Activated T-cell treated with anti-CD3 and anti-CD28 coated beads for 1 hour (primary cell): ENCODE data around the gene FLT3LG.

Experiments
- DNase-seq: peaks from one replicate; pipeline ENCODE4 v3.0.0-alpha.2; 2020; ENCODE audit warnings: low read depth

FLT3LG gene

DNA sequence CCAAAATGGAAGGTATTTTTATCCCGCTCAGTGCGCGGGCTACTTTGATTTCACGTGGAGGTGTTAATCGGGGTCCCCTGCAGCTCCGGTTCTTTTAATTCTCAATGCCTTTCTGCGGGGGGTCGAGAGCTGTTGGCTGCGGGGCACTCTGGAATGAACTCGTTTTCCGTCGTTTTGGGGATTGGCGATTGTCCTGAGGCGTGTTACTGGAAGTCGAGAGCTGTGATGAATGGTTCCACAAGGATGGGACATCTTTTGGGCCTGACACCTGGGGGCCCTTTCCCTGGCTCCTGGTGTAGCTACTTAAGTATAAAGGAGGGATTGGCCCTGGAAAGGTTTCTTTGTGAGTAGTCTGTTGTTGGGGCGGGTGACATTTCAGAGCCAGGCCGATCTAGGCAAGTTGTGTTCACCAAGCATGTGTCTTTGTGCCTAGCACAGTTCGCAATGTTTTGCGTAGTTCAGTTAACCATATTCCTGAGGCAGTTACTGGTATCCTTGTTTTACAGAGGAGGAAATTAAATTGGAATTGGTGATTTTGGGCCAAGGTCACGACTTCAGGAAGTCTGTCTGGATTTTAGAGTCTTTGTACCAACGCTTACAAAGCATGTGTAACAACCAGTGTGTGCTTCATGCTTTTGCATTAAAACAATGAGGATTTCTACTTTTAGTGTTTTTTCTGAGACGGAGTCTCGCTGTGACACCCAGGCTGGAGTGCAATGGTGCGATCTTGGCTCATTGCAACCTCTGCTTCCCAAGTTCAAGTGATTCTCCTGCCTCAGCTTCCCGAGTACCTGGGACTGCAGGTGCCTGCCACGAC lies 14.2 kb downstream of the FLT3LG start:
- no peak for DNase-seq

DNA sequence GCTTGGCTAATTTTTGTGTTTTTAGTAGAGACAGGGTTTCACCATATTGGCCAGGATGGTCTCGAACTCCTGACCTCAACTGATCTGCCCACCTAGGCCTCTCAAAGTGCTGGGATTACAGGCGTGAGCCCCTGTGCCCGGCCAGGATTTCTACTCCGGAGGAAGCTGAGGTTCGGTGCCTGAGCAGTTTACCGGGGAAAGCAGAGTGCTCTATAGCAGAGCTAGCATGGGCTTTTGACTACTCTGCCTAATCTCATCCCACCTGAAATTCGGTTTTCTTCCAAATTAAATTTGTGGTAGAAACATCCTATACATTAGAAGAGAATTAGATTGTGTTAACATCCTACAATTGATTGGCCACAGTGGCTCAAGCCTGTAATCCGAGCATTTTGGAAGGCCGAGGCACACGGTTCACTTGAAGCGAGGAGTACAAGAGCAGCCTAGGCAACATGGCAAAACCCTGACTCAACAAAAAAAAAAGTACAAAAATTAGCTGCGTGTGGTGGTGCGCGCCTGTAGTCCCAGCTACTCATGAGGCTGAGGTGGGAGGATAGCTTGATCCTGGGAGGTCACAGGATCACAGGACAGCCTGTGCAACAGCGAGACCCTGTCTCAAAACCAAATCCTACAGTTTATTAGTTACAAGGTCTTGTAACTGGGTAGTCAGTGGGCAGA lies 15.0 kb downstream of the FLT3LG start:
- DNase-seq: no peak

DNA sequence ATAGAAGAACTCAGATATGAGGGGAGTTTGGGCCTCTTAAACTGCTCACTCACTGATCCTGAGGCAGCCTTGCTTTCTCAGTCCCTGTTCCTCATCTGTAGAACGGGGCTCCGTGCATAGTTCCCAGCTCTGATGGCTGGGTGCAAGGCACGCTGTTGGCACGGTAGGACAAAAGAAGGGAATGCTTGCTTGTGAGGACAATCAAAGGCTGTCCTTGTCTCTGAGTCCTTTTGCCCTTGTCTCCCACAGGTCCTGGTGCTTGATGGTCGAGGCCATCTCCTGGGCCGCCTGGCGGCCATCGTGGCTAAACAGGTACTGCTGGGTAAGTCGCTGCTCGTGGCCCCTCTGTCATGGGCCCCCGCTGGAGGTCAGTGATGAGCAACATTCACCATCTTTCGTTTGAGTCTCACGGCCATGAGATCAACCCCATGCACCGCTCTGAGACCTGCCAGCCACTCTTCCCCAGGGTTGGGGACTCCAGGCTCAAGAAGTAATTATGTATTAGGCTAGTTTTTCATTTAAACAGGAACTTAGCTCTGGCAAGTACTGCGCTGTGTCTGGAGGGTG lies 15.7 kb downstream of the FLT3LG start:
- DNase-seq: no peak

DNA sequence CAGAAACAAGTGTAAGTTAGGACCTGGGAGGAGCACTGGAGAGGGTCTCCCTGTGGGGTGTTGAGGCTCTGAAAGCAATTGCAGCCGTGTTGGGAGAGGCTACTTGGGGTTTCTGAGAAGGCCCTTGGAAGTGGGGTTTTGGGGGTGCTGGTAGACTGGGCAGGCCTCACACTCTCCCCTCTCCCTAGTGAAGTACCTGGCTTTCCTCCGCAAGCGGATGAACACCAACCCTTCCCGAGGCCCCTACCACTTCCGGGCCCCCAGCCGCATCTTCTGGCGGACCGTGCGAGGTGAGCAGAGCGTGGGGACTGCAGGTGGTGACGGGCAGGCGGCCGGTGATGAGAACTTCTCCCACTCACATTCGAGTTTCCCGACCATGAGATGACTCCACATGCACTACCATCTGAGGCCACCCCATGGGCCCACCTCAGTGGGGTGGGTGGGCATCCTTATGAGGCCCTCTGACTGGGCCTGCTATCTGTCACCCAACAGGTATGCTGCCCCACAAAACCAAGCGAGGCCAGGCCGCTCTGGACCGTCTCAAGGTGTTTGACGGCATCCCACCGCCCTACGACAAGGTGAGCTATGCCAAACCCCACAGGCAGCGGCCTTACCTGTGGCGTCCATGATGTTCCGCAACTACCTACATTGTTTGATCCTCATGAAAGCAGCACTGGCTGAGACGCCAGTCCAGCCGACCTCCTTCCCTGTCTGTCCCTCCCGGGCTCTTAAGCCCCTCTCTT lies 16.4 kb downstream of the FLT3LG start:
- no peak for DNase-seq

DNA sequence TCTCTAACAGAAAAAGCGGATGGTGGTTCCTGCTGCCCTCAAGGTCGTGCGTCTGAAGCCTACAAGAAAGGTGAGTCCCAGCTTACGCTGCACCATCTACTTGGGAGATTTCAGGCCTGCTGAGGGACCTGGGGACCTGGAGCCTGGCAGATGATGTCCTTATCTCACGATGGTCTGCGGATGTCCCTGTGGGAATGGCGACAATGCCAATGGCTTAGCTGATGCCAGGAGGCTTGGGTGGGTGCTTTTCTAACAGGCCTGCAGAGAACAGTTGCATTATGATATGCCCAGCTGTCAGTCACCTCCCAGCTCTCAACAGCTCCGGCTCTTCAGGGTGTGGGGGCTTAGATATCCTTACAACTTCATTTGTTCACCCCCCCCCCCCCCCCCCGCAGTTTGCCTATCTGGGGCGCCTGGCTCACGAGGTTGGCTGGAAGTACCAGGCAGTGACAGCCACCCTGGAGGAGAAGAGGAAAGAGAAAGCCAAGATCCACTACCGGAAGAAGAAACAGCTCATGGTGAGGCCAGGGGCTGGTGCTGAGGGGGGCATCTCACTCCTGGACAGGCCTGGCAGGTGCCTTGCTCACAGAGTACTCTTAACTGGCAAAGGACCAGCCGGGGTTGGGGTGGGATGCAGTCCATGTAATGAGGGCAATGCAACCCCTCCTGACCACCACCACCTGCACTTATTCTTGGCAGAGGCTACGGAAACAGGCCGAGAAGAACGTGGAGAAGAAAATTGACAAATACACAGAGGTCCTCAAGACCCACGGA lies 17.2 kb downstream of the FLT3LG start:
- DNase-seq: no peak

DNA sequence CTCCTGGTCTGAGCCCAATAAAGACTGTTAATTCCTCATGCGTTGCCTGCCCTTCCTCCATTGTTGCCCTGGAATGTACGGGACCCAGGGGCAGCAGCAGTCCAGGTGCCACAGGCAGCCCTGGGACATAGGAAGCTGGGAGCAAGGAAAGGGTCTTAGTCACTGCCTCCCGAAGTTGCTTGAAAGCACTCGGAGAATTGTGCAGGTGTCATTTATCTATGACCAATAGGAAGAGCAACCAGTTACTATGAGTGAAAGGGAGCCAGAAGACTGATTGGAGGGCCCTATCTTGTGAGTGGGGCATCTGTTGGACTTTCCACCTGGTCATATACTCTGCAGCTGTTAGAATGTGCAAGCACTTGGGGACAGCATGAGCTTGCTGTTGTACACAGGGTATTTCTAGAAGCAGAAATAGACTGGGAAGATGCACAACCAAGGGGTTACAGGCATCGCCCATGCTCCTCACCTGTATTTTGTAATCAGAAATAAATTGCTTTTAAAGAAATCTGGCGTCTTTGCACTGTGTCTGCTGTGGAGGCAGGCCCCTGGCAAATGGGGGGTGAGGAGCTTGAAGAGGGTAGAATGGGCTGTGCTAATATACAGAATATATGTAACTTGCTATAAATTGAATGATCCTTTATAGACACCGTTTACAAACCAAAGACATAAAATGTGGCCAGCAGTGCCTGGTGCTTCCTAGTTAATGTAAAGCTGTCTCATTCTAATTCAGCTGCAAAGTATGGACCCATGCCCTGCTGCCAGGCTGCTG lies 18.0 kb downstream of the FLT3LG start:
- no peak for DNase-seq

DNA sequence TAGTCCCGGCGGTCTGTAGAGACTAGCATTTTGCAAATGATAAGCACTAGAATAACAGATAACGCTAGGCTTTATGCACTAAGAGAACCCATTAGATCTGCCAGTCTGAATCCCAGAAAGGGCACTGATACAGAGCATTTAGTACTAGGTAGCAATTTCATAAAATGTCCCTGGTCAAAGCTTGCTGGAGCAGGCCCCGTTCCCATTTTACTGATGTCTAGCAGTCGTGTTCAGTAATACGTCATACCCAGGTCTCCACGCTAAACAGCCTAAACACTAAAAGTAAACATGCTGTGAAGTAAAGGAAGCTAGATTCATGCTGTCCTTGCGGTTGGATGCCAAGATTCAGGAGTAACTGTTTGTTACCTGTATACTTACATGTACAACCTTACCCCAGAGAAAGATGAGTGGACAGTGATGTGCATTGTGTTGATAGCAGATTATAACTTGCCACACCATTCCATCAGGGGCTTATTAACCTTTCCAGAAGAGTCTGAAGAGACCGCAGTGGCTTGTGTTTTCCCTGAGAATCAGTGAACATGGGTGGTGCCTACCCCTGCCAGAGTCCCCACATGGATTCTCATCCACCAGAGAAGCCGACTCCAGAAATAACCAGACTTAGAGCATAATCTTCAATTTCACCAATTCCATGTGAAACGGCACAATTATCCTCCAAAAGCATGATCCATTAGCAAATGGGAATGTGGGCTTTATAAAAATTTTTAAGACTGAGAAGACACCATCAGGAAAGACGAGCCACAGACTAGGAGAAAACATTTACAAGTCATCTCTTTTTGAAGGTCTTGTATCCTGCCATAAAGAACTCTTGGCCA lies 18.8 kb downstream of the FLT3LG start:
- DNase-seq: no peak

DNA sequence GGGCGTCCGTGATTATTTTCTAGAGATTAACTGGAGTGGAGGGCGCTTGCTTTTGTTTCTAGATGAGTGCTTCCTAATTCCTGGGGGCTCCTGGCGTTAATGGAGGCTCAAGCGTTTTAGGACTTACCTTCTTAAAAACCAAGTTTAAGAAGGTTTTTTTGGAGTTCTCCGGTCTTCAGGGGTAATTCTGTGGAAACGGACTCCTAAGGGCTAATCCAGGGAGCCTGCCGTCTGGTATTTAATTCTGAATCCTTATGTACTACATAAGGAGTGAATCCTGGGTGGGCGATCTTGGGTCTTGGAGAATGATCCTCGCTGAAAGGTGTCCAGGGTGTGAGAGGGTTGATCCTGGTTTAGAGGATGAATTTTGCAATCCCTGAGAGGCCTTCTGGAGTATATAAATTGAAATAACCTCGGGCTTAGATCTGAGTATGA lies 22.6 kb downstream of the FLT3LG start:
- DNase-seq: no peak

DNA sequence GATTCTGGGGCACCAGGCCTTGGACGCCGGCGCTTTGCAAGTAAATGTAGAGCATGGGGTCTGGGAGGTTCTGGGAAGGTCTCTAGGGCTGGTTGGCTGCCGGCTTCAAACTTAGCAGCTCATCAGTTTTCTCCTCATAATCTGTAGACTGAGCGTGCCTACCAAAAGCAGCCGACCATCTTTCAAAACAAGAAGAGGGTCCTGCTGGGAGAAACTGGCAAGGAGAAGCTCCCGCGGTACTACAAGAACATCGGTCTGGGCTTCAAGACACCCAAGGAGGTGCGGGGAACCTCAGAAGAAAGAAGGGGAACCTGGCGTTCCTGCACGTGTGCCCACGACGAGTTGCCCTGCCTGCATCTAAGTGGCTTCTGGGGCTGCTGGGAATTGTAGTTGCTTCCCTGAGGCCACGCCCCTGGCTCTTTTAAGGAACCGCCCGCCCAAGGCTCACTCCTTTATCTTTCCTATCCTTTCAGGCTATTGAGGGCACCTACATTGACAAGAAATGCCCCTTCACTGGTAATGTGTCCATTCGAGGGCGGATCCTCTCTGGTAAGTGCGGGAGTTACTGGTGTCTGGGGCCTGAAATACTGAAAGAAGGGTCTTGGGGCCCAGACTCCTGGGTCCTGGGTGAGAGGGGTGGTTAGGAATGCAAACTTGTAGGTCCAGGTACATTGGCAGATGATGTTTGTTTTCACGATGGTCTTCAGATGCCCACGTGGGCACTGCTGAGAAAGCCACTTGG lies 23.2 kb downstream of the FLT3LG start:
- peak; percentile 63 for DNase-seq

DNA sequence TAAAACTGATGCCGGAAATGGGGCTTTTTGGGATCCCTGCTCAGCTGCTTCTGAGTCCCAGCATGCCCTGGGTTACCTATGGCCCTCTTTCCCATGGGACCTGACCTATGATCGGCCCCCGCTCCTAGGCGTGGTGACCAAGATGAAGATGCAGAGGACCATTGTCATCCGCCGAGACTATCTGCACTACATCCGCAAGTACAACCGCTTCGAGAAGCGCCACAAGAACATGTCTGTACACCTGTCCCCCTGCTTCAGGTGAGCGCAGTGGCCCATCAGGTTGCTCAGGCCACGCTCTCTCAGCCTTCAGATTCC lies 23.7 kb downstream of the FLT3LG start:
- no peak for DNase-seq

DNA sequence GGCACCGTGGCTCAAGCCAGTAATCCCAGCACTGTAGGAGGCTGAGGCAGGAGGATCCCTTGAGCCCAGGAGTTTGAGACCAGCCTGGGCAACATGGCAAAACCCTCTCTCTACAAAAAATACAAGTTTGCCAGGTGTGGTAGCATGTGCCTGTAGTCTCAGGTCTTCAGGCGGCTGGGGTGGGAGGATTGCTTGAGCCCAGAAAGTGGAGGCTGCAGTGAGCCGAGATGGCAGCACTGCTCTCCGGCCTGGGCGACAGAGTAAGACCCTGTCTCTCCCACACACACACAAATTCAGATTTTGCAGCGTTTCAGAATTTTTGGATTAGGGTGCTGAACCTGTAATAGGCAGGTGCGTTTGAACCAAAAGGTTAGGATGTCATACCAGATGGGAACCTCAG lies 24.5 kb downstream of the FLT3LG start:
- DNase-seq: no peak

DNA sequence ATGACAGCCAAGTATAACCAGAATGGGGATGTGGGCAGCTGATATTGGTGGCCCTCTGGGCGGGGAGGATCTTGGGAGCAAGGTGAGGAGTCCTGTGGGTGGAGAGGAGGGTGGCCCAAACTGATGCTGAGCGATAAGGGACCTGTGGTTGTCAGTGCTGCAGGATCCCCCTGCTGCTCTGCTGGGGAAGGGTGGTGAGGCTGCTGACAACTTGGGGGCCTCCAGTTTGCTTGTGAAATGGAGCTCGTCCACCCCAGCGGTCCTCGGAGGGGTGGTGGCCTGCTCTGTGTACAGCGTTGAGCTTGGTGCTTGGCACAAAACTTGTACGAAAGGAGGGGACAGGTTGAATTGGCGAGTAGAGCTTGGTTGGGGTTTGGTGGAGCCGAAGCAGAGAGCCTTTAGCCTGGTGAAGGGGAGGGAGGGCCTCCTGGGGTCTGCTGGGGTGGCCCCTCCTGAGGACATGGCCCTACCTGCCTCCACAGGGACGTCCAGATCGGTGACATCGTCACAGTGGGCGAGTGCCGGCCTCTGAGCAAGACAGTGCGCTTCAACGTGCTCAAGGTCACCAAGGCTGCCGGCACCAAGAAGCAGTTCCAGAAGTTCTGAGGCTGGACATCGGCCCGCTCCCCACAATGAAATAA lies 25.1 kb downstream of the FLT3LG start:
- DNase-seq: no peak

DNA sequence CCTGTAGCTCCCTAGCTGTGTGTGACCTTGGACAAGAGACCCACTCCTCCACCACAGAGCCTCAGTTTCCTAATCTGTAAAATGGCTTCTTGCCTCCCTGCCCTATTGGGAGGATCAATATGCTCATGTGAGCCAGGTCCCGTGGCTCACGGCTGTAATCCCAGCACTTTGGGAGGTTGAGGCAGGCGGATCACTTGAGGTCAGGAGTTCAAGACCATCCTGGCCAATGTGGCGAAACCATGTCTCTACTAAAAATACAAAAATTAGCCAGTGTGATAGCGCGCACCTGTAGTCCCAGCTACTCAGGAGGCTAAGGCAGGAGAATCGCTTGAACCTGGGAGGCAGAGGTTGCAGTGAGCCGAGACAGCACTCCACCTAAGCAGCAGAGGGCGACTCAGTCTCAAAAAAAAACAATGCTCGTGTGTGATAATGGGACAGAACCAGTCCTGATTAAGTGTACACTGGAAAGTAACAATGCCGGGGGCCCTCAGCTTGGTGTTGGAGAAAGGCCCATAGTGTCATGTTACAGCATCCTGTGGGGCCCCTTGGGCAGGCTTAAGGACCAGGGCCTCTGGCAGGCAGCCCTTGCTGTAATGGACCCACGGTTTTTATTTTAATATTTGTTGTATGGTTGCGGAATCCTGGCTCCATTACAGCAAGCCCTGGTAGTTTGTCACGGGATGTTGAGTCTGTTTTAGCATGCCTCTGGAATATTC lies 29.0 kb downstream of the FLT3LG start:
- DNase-seq: no peak

DNA sequence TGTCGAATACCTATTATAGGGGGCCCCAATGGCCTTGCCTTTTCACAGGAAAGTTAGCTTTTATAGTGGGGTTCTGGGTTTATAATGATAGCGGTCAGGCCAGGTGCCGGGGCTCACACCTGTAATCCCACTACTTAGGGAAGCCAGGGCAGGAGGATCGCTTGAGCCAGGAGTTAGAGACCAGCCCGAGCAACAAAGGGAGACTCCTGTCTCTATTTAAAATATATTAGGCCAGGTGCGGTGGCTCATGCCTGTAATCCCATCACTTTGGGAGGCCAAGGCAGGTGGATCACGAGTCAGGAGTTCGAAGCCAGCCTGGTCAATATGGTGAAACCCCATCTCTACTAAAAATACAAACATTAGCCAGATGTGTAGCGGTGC lies 29.6 kb downstream of the FLT3LG start:
- DNase-seq: no peak

DNA sequence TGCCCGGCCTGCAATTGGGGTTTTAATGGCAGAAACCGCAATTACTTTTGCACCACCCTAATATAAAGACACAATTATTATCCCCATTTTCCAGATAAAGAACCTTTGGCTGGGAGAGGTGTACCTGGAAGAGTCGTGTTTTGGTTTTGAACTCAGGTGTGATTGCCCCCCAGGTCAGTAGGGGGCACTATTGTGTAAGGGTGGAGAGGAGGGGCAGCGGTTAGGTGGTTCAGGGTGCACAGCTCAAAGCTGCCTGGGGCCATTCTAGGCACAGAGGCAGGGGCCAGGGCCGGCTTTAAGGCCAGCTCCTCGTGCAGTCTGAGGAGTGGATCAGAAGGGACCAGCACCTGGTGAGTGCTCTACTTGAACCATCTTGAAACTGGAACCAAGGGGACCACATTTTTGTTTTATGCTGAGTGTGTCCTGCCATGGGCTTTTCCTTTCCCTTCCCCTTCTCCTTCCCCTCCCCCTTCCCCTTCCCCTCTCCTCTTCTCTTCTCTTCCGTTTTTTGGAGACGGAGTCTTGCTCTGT lies 32.6 kb downstream of the FLT3LG start:
- DNase-seq: peak; percentile 70

DNA sequence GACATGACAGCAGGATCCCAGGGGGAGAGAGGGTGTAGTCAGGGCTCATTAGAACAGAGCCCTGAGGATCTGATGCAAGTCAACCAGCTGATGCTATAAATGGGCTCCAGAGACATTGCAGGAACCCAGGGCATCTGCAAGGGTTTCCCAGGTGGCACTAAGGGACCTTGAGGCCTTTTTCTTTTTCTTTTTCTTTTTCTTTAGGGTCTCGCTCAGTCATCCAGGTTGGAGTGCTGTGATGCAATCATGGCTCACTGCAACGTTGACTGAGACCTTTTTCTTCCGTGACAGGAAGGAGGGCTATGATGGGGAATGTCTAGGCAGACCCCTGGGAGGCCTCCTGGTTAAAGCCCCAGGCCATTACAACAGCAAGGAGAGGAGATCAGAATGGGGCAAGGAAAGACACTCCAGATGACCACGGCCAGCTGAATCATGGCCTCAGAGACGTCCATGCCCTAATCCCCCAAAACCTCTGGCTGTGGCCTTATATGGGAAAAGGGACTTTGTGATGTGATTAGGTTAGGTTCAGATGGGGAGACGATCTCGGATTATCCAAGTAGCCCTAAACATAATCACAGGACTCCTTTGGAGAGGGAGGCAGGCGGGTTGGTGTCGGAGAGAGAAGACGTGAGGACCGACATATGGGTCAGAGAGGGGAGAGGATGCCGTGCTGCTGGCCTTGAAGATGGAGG lies 33.9 kb downstream of the FLT3LG start:
- DNase-seq: no peak

DNA sequence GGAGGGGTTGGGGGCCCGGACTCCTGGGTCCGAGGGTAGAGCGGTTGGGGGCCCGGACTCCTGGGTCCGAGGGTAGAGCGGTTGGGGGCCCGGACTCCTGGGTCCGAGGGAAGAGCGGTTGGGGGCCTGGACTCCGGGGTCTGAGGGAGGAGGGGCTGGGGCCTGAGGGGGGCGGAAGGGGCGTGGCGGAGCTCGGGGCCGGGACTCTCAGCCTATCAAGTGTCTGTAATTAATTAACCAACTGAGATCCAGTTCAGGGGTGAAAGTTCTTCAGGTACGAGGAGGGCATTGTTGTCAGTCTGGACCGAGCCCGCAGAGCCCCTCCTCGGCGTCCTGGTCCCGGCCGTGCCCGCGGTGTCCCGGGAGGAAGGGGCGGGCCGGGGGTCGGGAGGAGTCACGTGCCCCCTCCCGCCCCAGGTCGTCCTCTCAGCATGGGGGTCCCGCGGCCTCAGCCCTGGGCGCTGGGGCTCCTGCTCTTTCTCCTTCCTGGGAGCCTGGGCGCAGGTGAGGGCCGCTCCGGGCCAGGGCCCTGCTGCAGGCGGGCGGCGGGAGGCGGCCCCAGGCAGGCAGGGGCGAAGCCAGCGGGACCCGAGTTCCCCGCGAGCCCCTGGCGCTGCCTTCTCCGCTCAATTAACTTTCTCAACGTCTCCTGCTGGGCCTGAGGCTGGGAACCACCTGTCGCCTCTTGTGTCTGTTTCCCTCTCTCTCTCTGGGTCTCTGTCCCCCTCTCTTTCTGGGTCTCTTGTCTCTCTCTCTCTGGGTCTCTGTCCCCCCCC lies 39.1 kb downstream of the FLT3LG start:
- DNase-seq: no peak
